Gastrocnemius medialis (tissue), 4 donors: Measurements from ENCODE around the gene PIP4P1. TPM values are rescaled to one million over a fixed set of nuclear protein-coding genes. Genes with fewer than 3 reads are reported as not detected.

Experiments
- ATAC-seq, 2 donors: fragments of 150-250 bp; one replicate each; pipeline ENCODE4 v1.9.1; 2016
- DNase-seq, 2 donors: peaks; one replicate each; pipeline ENCODE4 v3.0.0-alpha.2; 2019
- H3K27ac ChIP-seq, 4 donors: fragments of 200-600 bp; sonication (generic); 1 replicate in 1 of 4; 2 replicates in 3 of 4; pipeline ENCODE4 v1.5.1; 2016 to 2018; ENCODE audit warnings: mild to moderate bottlenecking in 2 of 4, moderate library complexity in 1 of 4
- H3K27me3 ChIP-seq, 3 donors: fragments of 200-600 bp; sonication (generic) in 2 of 3; 1 replicate in 1 of 3; 2 replicates in 2 of 3; pipeline versions ENCODE4 v1.5.1 to v1.6.0; 2016 to 2019; ENCODE audit warnings: mild to moderate bottlenecking in 1 of 3, moderate library complexity in 1 of 3
- H3K36me3 ChIP-seq, 2 donors: fragments of 200-600 bp; sonication (generic) in 1 of 2; one replicate each; pipeline ENCODE4 v1.5.1; 2017 to 2018
- H3K4me1 ChIP-seq, 2 donors: fragments of 200-600 bp; sonication (generic) in 1 of 2; one replicate each; pipeline ENCODE4 v1.5.1; 2016 to 2017; ENCODE audit warnings: mild to moderate bottlenecking in 2 of 2
- H3K4me3 ChIP-seq, 4 donors: fragments of 200-600 bp; sonication (generic) in 3 of 4; 1 replicate in 1 of 4; 2 replicates in 3 of 4; pipeline ENCODE4 v1.5.1; 2016 to 2019; ENCODE audit warnings: mild to moderate bottlenecking in 2 of 4
- H3K9me3 ChIP-seq, 3 donors: fragments of 200-600 bp; sonication (generic) in 2 of 3; 1 replicate in 1 of 3; 2 replicates in 2 of 3; pipeline ENCODE4 v1.5.1; 2016 to 2019
- POLR2A ChIP-seq, 2 donors: fragments of 450-650 bp; IDR thresholded peaks; one replicate each; pipeline ENCODE4 v1.6.1; 2017; ENCODE audit warnings: antibody characterized with exemption in 2 of 2, mild to moderate bottlenecking in 2 of 2, moderate library complexity in 2 of 2
- in situ Hi-C, 4 donors: fragments of 200-750 bp; cut with MboI; loops; one replicate each; pipeline versions ENCODE4 v1.15.0 to v1.8.0; 2017; ENCODE audit warnings: low sequenced_read_pairs in 4 of 4
- intact Hi-C: fragments of 100-400 bp; cut with DNase I; formaldehyde crosslinking; loops from one replicate; pipeline ENCODE4 v1.15.1; 2023; ENCODE audit warnings: low total_unique reads
- total RNA-seq, 4 donors: library from RNA; depleted of rRNA; stranded (reverse); fragments of >200 nt; gene quantifications; one replicate each; pipeline versions ENCODE4 v1.1.0 to v1.2.3, GENCODE V29; 2016
- TF ChIP-seq, protein P1 (sequence below), 5 experiments: fragments of 450-650 bp in 3 of 5; fragments of 200-600 bp in 2 of 5; sonication (generic) in 2 of 5; IDR thresholded peaks in 4 of 5; conservative IDR thresholded peaks in 1 of 5; 1 replicate in 4 of 5; 2 replicates in 1 of 5; pipeline ENCODE4 v1.5.1; 2016 to 2019; ENCODE audit warnings: antibody characterized with exemption in 5 of 5, mild to moderate bottlenecking in 3 of 5, moderate library complexity in 3 of 5

The PIP4P1 gene
- total RNA-seq, 4 donors from 2014 or later = 18.8 to 38.5 (median 21.7) TPM

DNA sequence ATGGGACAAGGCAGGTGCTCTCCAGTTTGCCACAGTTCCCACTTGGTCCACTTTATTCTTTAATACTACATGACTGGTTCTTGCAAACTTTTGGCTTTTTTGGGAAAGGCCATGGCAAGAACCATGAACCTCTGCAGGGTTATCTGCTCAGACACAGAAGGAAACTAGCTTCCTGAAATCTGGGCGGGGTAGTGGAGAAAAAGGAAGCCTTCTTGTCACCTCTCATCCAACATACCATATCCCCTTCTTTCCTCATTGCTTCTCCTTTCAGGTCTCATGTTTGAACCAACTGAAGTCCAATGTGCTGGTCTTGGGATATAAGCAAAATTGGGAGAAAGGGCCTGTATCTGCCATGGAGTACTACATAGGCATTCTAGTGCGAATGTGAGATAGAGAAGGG lies 19.8 kb downstream of the PIP4P1 start:
- TF ChIP-seq POLR2A (IDR thresholded peaks at IDR 0.05) = no peak
- TF ChIP-seq, protein P1, sequence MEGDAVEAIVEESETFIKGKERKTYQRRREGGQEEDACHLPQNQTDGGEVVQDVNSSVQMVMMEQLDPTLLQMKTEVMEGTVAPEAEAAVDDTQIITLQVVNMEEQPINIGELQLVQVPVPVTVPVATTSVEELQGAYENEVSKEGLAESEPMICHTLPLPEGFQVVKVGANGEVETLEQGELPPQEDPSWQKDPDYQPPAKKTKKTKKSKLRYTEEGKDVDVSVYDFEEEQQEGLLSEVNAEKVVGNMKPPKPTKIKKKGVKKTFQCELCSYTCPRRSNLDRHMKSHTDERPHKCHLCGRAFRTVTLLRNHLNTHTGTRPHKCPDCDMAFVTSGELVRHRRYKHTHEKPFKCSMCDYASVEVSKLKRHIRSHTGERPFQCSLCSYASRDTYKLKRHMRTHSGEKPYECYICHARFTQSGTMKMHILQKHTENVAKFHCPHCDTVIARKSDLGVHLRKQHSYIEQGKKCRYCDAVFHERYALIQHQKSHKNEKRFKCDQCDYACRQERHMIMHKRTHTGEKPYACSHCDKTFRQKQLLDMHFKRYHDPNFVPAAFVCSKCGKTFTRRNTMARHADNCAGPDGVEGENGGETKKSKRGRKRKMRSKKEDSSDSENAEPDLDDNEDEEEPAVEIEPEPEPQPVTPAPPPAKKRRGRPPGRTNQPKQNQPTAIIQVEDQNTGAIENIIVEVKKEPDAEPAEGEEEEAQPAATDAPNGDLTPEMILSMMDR (IDR thresholded peaks at IDR 0.05 in 4 of 5, conservative IDR thresholded peaks at IDR 0.05 in 1 of 5) = no peak
- ATAC-seq (no peak), DNase-seq (no peak)
- intact Hi-C loops = no loop called here
- Histone ChIP-seq H3K27ac (no peak overlapping the region), H3K36me3 (peaks cover 0 to 12% of the 10 kb centered on the region in 2 donors), H3K4me3 (no peak overlapping the region), H3K4me1 (peaks cover 7% of the 10 kb centered on the region in 2 donors), H3K27me3 (no peaks in the 10 kb centered on the region), H3K9me3 (no peaks in the 10 kb centered on the region)
- in situ Hi-C loops = no loop called here

DNA sequence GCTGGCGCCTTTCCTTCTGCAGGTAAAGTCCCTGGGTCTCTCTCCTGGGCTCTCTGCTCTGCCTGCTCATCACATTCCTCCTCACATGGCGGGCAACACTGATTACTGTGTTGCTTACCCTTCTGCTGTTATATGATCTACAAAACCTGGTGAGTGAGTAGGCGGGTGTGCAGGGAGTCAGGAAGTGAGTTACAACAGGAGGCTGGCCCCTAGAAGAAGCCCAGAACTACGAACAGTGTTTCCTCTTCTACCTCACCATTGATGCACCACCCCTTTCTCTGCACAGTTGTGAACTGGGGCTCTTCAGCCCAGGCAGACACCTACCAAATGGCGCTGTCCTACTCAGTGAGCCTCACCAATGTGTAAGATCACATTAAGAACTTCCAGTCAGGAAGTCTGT lies 20.4 kb downstream of the PIP4P1 start:
- no peaks in the 10 kb centered on the region for H3K27me3 ChIP-seq
- no peaks in the 10 kb centered on the region for H3K9me3 ChIP-seq
- no peak for DNase-seq
- H3K27ac ChIP-seq = no peak overlapping the region
- in situ Hi-C loops (no loop called here), intact Hi-C loops (no loop called here)
- no peak for ATAC-seq
- no peak overlapping the region for H3K4me3 ChIP-seq
- no peak for TF ChIP-seq POLR2A (IDR thresholded peaks at IDR 0.05)
- TF ChIP-seq, protein P1 (IDR thresholded peaks at IDR 0.05 in 4 of 5, conservative IDR thresholded peaks at IDR 0.05 in 1 of 5) = no peak
- peaks cover 0 to 6% of the 10 kb centered on the region in 2 donors for H3K36me3 ChIP-seq
- H3K4me1 ChIP-seq = peaks cover 12 to 13% of the 10 kb centered on the region in 2 donors

DNA sequence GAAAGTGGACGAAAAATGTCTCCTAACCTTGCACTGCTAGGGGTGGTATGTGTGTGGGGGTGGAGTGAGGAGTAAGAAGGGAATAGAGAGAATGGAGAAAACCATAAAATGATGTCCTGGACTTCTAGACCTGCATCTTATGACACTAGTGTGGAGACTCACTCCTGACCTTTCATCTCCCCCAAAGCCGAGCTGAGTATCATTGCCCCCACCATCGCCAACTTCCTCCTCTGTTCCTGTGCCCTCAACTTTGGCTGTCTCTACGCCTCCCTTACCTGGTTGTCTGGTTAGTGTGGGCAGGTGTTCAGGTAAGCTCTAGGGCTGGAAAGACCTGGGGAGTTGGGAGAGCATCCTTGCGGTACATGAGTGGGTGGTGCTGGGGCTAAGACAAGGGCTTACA lies 20.8 kb downstream of the PIP4P1 start:
- intact Hi-C loops = no loop called here
- no peak for DNase-seq
- H3K27ac ChIP-seq = no peak overlapping the region
- H3K27me3 ChIP-seq = no peaks in the 10 kb centered on the region
- no peak for TF ChIP-seq POLR2A (IDR thresholded peaks at IDR 0.05)
- TF ChIP-seq, protein P1 (IDR thresholded peaks at IDR 0.05 in 4 of 5, conservative IDR thresholded peaks at IDR 0.05 in 1 of 5) = no peak
- ATAC-seq = no peak
- H3K4me3 ChIP-seq = no peak overlapping the region
- no peaks in the 10 kb centered on the region for H3K9me3 ChIP-seq
- H3K4me1 ChIP-seq = peaks cover 17% of the 10 kb centered on the region in 2 donors
- H3K36me3 ChIP-seq = peaks cover 0 to 2% of the 10 kb centered on the region in 2 donors
- in situ Hi-C loops = no loop called here

DNA sequence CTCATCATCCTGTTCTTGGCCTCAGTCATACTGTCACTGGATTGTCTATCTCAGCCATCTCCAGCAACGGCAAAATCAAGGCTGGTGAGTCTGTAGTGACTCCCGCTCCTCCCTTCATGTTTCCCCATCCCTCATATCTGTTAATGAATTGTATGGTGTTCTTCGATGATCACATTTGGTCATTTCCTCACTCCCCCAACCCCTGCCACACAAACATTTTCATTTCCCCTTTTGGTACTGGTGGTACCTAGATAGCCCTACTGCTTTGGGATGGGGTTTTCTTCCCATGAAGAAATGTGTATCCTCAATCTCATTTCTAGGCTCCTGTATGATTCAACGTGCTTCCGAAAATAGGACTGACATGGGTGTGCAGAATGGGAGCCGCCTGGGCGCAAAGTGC lies 22.6 kb downstream of the PIP4P1 start:
- intact Hi-C loops (no loop called here), in situ Hi-C loops (no loop called here)
- TF ChIP-seq, protein P1 (IDR thresholded peaks at IDR 0.05 in 4 of 5, conservative IDR thresholded peaks at IDR 0.05 in 1 of 5) = no peak
- TF ChIP-seq POLR2A (IDR thresholded peaks at IDR 0.05) = no peak
- Histone ChIP-seq H3K36me3 (no peaks in the 10 kb centered on the region), H3K4me1 (peaks cover 32 to 33% of the 10 kb centered on the region in 2 donors), H3K27me3 (no peaks in the 10 kb centered on the region), H3K4me3 (no peak overlapping the region), H3K9me3 (no peaks in the 10 kb centered on the region), H3K27ac (no peak overlapping the region)
- DNase-seq (no peak), ATAC-seq (no peak)

DNA sequence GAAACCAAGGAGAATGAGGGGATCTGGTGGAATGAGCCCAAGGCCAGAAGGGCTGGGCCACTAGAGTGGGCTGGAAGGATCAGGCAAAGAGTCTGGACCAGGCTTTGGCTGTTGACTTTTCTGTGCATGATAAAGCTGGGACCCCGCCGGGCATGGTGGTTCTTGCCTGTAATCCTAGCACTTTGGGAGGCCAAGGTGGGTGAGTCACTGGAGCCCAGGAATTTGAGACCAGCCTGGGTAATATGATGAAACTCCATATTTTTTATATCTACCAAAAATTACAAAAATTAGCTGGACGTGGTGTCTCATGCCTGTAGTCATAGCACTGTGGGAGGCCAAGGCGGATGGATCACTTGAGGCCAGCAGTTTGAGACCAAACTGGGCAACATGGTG lies 24.9 kb downstream of the PIP4P1 start:
- Histone ChIP-seq H3K9me3 (no peaks in the 10 kb centered on the region), H3K27me3 (no peaks in the 10 kb centered on the region), H3K36me3 (no peaks in the 10 kb centered on the region), H3K4me1 (peaks cover 41 to 54% of the 10 kb centered on the region in 2 donors), H3K4me3 (peak overlapping the region in 1 of 4 donors; percentile 67), H3K27ac (peak overlapping the region; percentile 88 to 98 (median 92))
- intact Hi-C loops = no loop called here
- in situ Hi-C loops = no loop called here
- TF ChIP-seq, protein P1 (IDR thresholded peaks at IDR 0.05 in 4 of 5, conservative IDR thresholded peaks at IDR 0.05 in 1 of 5) = no peak
- no peak for TF ChIP-seq POLR2A (IDR thresholded peaks at IDR 0.05)
- ATAC-seq (peak in 1 of 2 donors; percentile 4), DNase-seq (no peak)
